ENCODE data around the gene PPP6R2. TPM values are rescaled to one million over a fixed set of nuclear protein-coding genes. Genes with fewer than 3 reads are reported as not detected.

The PPP6R2 gene
- polyA plus RNA-seq, 1 donor (not counting 4 experiments of a cell fraction or from before 2014, with no cell fraction given) = 19.8 TPM

DNA sequence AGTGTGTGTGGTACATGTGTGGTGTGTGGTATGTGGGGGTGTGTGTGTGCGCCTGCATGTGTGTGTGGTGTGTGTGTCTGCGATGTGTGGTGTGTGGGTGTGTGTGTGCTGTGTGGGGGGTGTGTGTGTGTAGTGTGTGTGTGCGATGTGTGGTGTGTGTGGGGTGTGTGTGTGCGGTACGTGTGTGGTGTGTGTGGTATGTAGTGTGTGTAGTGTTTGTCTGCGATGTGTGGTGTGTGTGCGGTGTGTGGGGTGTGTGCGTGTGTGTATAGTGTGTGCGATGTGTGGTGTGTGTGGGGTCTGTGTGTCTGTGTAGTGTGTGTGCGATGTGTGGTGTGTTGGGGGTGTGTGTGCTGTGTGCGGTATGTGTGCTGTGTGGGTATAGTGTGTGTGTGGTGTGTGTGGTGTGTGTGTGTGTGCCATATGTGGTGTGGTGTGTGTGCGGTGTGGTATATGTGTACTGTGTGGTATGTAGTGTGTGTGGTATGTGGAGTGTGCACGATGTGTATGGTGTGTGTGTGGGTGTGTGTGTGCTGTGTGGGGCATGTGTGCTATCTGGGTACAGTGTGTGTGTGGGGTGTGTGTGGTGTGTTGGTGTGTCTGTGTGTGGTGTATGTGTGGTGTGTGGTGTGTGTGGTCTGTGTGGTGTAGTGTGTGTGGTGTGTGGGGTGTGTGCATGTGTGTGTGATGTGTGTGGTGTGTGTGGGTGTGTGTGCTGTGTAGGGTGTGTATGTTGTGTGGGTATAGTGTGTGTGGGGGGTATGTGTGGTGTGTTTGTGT is 5.7 kb upstream of the PPP6R2 start:
- H4K20me1 ChIP-seq (ENCODE audit: control insufficient read depth, extremely low read depth, insufficient read depth, low read length) = no peaks in the 10 kb centered on the region
- TF ChIP-seq, protein P1, sequence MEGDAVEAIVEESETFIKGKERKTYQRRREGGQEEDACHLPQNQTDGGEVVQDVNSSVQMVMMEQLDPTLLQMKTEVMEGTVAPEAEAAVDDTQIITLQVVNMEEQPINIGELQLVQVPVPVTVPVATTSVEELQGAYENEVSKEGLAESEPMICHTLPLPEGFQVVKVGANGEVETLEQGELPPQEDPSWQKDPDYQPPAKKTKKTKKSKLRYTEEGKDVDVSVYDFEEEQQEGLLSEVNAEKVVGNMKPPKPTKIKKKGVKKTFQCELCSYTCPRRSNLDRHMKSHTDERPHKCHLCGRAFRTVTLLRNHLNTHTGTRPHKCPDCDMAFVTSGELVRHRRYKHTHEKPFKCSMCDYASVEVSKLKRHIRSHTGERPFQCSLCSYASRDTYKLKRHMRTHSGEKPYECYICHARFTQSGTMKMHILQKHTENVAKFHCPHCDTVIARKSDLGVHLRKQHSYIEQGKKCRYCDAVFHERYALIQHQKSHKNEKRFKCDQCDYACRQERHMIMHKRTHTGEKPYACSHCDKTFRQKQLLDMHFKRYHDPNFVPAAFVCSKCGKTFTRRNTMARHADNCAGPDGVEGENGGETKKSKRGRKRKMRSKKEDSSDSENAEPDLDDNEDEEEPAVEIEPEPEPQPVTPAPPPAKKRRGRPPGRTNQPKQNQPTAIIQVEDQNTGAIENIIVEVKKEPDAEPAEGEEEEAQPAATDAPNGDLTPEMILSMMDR (optimal IDR thresholded peaks at IDR 0.05 in 1 of 3, IDR thresholded peaks at IDR 0.05 in 1 of 3, conservative IDR thresholded peaks at IDR 0.05 in 1 of 3; ENCODE audit: extremely low read depth in 1 of 3, insufficient read depth in 2 of 3, low read length in 3 of 3) = no peak
- no peak for TF ChIP-seq EZH2 (IDR thresholded peaks at IDR 0.05; ENCODE audit: low read length)
- no peak overlapping the region for H2AFZ ChIP-seq (ENCODE audit: control insufficient read depth, low read length)
- no peak overlapping the region for H3K4me2 ChIP-seq (ENCODE audit: control insufficient read depth, extremely low read depth, insufficient read depth, low read depth, low read length)
- H3K4me3 ChIP-seq (ENCODE audit: control insufficient read depth in 2 of 3, extremely low read depth in 1 of 3, insufficient read depth in 2 of 3, low read depth in 1 of 3, low read length in 3 of 3) = no peak overlapping the region
- no peak overlapping the region for H3K27ac ChIP-seq (ENCODE audit: control insufficient read depth, insufficient read depth, low read length)
- FAIRE-seq (no peak), DNase-seq (ENCODE audit: low read depth, low spot score) (no peak)
- H3K9me3 ChIP-seq (ENCODE audit: control insufficient read depth, low read depth, low read length) = no peaks in the 10 kb centered on the region
- no peaks in the 10 kb centered on the region for H3K4me1 ChIP-seq (ENCODE audit: control insufficient read depth, extremely low read depth, insufficient read depth, low read length)
- no peaks in the 10 kb centered on the region for H3K79me2 ChIP-seq (ENCODE audit: control insufficient read depth, insufficient read depth, low read length)
- H3K27me3 ChIP-seq (ENCODE audit: control insufficient read depth, extremely low read depth, insufficient read depth, low read length) = no peaks in the 10 kb centered on the region
- no peaks in the 10 kb centered on the region for H3K36me3 ChIP-seq (ENCODE audit: control insufficient read depth in 2 of 2, extremely low read depth in 1 of 2, insufficient read depth in 2 of 2, low read length in 2 of 2)
- H3K9ac ChIP-seq (ENCODE audit: control insufficient read depth, extremely low read depth, insufficient read depth, low read length) = no peak overlapping the region
- dilution Hi-C loops (cut with MboI; ENCODE audit: extremely low pct_ligation_motif_present, low sequenced_read_pairs) = no loop called here
- no peaks in the 10 kb centered on the region for H3K9me1 ChIP-seq (ENCODE audit: control insufficient read depth, extremely low read depth, insufficient read depth, low read length)

DNA sequence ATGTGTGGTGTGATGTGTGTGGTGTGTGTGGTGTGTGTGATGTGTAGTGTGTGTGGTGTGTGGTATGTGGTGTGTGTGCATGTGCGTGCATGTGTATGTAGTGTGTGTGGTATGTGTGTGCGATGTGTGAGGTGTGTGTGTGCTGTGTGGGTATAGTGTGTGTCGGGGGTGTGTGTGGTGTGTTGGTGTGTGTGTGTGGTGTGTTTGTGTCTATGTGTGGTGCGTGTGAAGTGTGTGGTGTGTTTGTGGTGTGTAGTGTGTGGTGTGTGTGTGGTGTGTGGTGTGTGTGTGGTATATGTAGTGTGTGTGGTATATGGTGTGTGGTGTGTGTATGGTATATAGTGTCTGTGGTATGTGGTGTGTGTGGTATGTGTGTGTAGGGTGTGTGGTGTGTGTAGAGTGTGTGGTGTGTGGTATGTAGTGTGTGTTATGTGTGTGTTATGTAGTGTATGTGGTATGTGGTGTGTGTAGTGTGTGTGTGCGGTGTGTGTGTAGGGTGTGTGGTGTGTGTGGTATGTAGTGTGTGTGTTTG is 5.0 kb upstream of the PPP6R2 start:
- Histone ChIP-seq H3K9me1 (ENCODE audit: control insufficient read depth, extremely low read depth, insufficient read depth, low read length) (no peaks in the 10 kb centered on the region), H3K9ac (ENCODE audit: control insufficient read depth, extremely low read depth, insufficient read depth, low read length) (no peak overlapping the region), H3K4me1 (ENCODE audit: control insufficient read depth, extremely low read depth, insufficient read depth, low read length) (no peaks in the 10 kb centered on the region), H4K20me1 (ENCODE audit: control insufficient read depth, extremely low read depth, insufficient read depth, low read length) (no peaks in the 10 kb centered on the region), H3K9me3 (ENCODE audit: control insufficient read depth, low read depth, low read length) (no peaks in the 10 kb centered on the region), H3K27me3 (ENCODE audit: control insufficient read depth, extremely low read depth, insufficient read depth, low read length) (no peaks in the 10 kb centered on the region), H3K4me2 (ENCODE audit: control insufficient read depth, extremely low read depth, insufficient read depth, low read depth, low read length) (no peak overlapping the region), H2AFZ (ENCODE audit: control insufficient read depth, low read length) (no peak overlapping the region), H3K36me3 (ENCODE audit: control insufficient read depth in 2 of 2, extremely low read depth in 1 of 2, insufficient read depth in 2 of 2, low read length in 2 of 2) (no peaks in the 10 kb centered on the region), H3K4me3 (ENCODE audit: control insufficient read depth in 2 of 3, extremely low read depth in 1 of 3, insufficient read depth in 2 of 3, low read depth in 1 of 3, low read length in 3 of 3) (no peak overlapping the region), H3K27ac (ENCODE audit: control insufficient read depth, insufficient read depth, low read length) (no peak overlapping the region), H3K79me2 (ENCODE audit: control insufficient read depth, insufficient read depth, low read length) (no peaks in the 10 kb centered on the region)
- dilution Hi-C loops (cut with MboI; ENCODE audit: extremely low pct_ligation_motif_present, low sequenced_read_pairs) = no loop called here
- peak; percentile 32 for FAIRE-seq
- DNase-seq (ENCODE audit: low read depth, low spot score) = no peak
- TF ChIP-seq EZH2 (IDR thresholded peaks at IDR 0.05; ENCODE audit: low read length) = no peak
- TF ChIP-seq, protein P1 (optimal IDR thresholded peaks at IDR 0.05 in 1 of 3, IDR thresholded peaks at IDR 0.05 in 1 of 3, conservative IDR thresholded peaks at IDR 0.05 in 1 of 3; ENCODE audit: extremely low read depth in 1 of 3, insufficient read depth in 2 of 3, low read length in 3 of 3) = no peak

Data from keratinocyte (primary cell).